Endothelial cell of umbilical vein (primary cell): Measurements from ENCODE around the gene MRM1. TPM values are rescaled to one million over a fixed set of nuclear protein-coding genes. Genes with fewer than 3 reads are reported as not detected.

Experiments used
- BruUV-seq: library from RNA; stranded (reverse); fragments of 400-500 nt; replicated peaks from 2 replicates; lab custom pipeline; 2021; lab: Mats Ljungman, UMichigan
- CTCF ChIA-PET: fragments of 300-600, 350-600 bp; sonication (Branson Sonifier 250); formaldehyde crosslinking; loops from one replicate; lab custom pipeline; 2021; ENCODE audit warnings: antibody characterized with exemption, inconsistent platforms; lab: Charles Lee
- POLR2A ChIA-PET: fragments of 300-600, 350-600 bp; sonication (Branson Sonifier 250); formaldehyde crosslinking; loops from one replicate; lab custom pipeline; 2021; ENCODE audit warnings: antibody characterized with exemption, inconsistent platforms; lab: Charles Lee
- DNase-seq: peaks from one replicate; pipeline ENCODE4 v3.0.0-alpha.2; 2011; ENCODE audit warnings: low read depth, low spot score
- FAIRE-seq: peaks from 2 replicates; lab custom pipeline; 2011; peaks lifted over from hg19 to GRCh38; lab: Jason Lieb, UNC
- H2AFZ ChIP-seq: 2 replicates; pipeline ENCODE4 v1.6.0; 2012; ENCODE audit warnings: low read depth, low read length, control low read depth, inconsistent platforms
- H3K27ac ChIP-seq: 2 replicates; pipeline ENCODE4 v1.5.1; 2011; ENCODE audit warnings: low read depth, mild to moderate bottlenecking, control low read depth, low read length, moderate library complexity; ENCODE audit not compliant: insufficient read depth
- H3K27me3 ChIP-seq, 2 experiments: 2 replicates each; pipeline versions ENCODE4 v1.6.0 to v1.6.1; 2011; ENCODE audit warnings: low read length in 2 of 2, mixed read lengths in 1 of 2; ENCODE audit not compliant: control insufficient read depth in 2 of 2, insufficient read depth in 2 of 2
- H3K36me3 ChIP-seq, 2 experiments: 2 replicates in 1 of 2; 3 replicates in 1 of 2; pipeline ENCODE4 v1.5.1; 2011; ENCODE audit warnings: low read length in 2 of 2, mild to moderate bottlenecking in 1 of 2, moderate library complexity in 1 of 2; ENCODE audit not compliant: control insufficient read depth in 2 of 2, insufficient read depth in 2 of 2; ENCODE audit errors: extremely low read depth in 1 of 2
- H3K4me1 ChIP-seq: 3 replicates; pipeline ENCODE4 v1.5.1; 2011; ENCODE audit warnings: mild to moderate bottlenecking, low read length; ENCODE audit not compliant: control insufficient read depth, insufficient read depth; ENCODE audit errors: extremely low read depth
- H3K4me2 ChIP-seq: 2 replicates; pipeline ENCODE4 v1.6.1; 2011; ENCODE audit warnings: low read length, control low read depth, mixed read lengths; ENCODE audit not compliant: insufficient read depth
- H3K4me3 ChIP-seq, 3 experiments: fragments of 200-600 bp in 1 of 3; sonication (generic), shearing (Covaris generic) in 1 of 3; replicated peaks in 1 of 3; 2 replicates each; pipeline ENCODE4 v1.5.1; 2011 to 2016; ENCODE audit warnings: control low read depth in 3 of 3, low read length in 3 of 3, mild to moderate bottlenecking in 2 of 3, inconsistent platforms in 1 of 3, low read depth in 1 of 3, moderate library complexity in 1 of 3; ENCODE audit not compliant: insufficient read depth in 1 of 3
- H3K79me2 ChIP-seq: 2 replicates; pipeline ENCODE4 v1.6.0; 2012; ENCODE audit warnings: low read length, inconsistent platforms; ENCODE audit not compliant: control insufficient read depth, insufficient read depth
- H3K9ac ChIP-seq: replicated peaks from 2 replicates; pipeline ENCODE3; 2011; ENCODE audit warnings: low read length, control low read depth; ENCODE audit not compliant: insufficient read depth; ENCODE audit errors: extremely low read depth
- H3K9me1 ChIP-seq: replicated peaks from 3 replicates; pipeline ENCODE4 v1.6.0; 2011; ENCODE audit warnings: mild to moderate bottlenecking, low read length; ENCODE audit not compliant: control insufficient read depth, insufficient read depth; ENCODE audit errors: extremely low read depth
- H3K9me3 ChIP-seq: replicated peaks from 2 replicates; pipeline ENCODE4 v1.5.1; 2012; ENCODE audit warnings: low read length, inconsistent platforms; ENCODE audit not compliant: control insufficient read depth, insufficient read depth
- H4K20me1 ChIP-seq: replicated peaks from 2 replicates; pipeline ENCODE3; 2011; ENCODE audit warnings: mild to moderate bottlenecking, low read length; ENCODE audit not compliant: control insufficient read depth, insufficient read depth; ENCODE audit errors: extremely low read depth
- EZH2 ChIP-seq: IDR thresholded peaks from 2 replicates; pipeline ENCODE4 v1.6.1; 2012; ENCODE audit warnings: borderline replicate concordance, low read depth, mild to moderate bottlenecking, moderate library complexity, low read length, inconsistent platforms; ENCODE audit not compliant: severe bottlenecking
- FOS ChIP-seq: IDR thresholded peaks from 2 replicates; pipeline ENCODE4 v1.6.1; 2011; ENCODE audit warnings: mild to moderate bottlenecking, low read length, moderate library complexity, borderline replicate concordance; ENCODE audit not compliant: insufficient read depth
- GATA2 ChIP-seq: IDR thresholded peaks from 2 replicates; pipeline ENCODE4 v1.7.0; 2011; ENCODE audit warnings: low read depth, mild to moderate bottlenecking, moderate library complexity, mixed read lengths, low read length; ENCODE audit not compliant: insufficient read length, insufficient read depth
- JUN ChIP-seq: IDR thresholded peaks from 2 replicates; pipeline ENCODE4 v1.6.1; 2011; ENCODE audit warnings: borderline replicate concordance, low read depth; ENCODE audit not compliant: insufficient read length, insufficient read depth
- MYC ChIP-seq: IDR thresholded peaks from one replicate; pipeline ENCODE4 v1.6.1; 2011; ENCODE audit warnings: mild to moderate bottlenecking, low read depth, low read length
- POLR2A ChIP-seq: IDR thresholded peaks from 2 replicates; pipeline ENCODE4 v1.6.1; 2012; ENCODE audit warnings: low read depth, mild to moderate bottlenecking, control low read depth, low read length
- POLR2AphosphoS5 ChIP-seq: IDR thresholded peaks from 2 replicates; pipeline ENCODE4 v1.6.1; 2012; ENCODE audit warnings: low read depth, mild to moderate bottlenecking, control low read depth, low read length, moderate library complexity; ENCODE audit not compliant: insufficient read depth
- dilution Hi-C: fragments of 300-500 bp; cut with MboI; formaldehyde crosslinking; loops from one replicate; pipeline ENCODE4 v1.15.0; 2019; ENCODE audit warnings: low sequenced_read_pairs; ENCODE audit not compliant: extremely low pct_ligation_motif_present
- intact Hi-C: fragments of 100-400 bp; cut with micrococcal nuclease; formaldehyde crosslinking; loops from one replicate; pipeline ENCODE4 v1.10.0; 2022
- polyA plus RNA-seq, 4 experiments: library from polyadenylated mRNA; depleted of rRNA in 3 of 4; stranded (reverse) in 3 of 4; unstranded in 1 of 4; fragments of >200 nt; gene quantifications; 2 replicates each; pipeline versions ENCODE4 v1.2.1 to v1.2.3, GENCODE V29; 2011 to 2012; ENCODE audit warnings: missing spikeins in 1 of 4
- total RNA-seq: library from RNA; stranded (reverse); gene quantifications from 2 replicates; pipeline ENCODE4 v1.2.3, GENCODE V29; 2021
- TF ChIP-seq, protein P1 (sequence below), 2 donors: IDR thresholded peaks; 1 replicate in 1 of 2; 2 replicates in 1 of 2; pipeline ENCODE4 v1.5.1; 2011; ENCODE audit warnings: low read length in 2 of 2, mild to moderate bottlenecking in 2 of 2, moderate library complexity in 2 of 2, control low read depth in 1 of 2, inconsistent platforms in 1 of 2, low read depth in 1 of 2; ENCODE audit not compliant: insufficient read depth in 1 of 2; ENCODE audit errors: extremely low read depth in 1 of 2
- TF ChIP-seq, protein P2 (sequence below): IDR thresholded peaks from 2 replicates; pipeline ENCODE4 v1.6.1; 2011; ENCODE audit not compliant: insufficient read depth, insufficient read length

Gene MRM1
- total and polyA plus RNA-seq, 2 donors (not counting 3 experiments of a cell fraction or from before 2014, with no cell fraction given): 3.7 to 5.9 TPM

DNA sequence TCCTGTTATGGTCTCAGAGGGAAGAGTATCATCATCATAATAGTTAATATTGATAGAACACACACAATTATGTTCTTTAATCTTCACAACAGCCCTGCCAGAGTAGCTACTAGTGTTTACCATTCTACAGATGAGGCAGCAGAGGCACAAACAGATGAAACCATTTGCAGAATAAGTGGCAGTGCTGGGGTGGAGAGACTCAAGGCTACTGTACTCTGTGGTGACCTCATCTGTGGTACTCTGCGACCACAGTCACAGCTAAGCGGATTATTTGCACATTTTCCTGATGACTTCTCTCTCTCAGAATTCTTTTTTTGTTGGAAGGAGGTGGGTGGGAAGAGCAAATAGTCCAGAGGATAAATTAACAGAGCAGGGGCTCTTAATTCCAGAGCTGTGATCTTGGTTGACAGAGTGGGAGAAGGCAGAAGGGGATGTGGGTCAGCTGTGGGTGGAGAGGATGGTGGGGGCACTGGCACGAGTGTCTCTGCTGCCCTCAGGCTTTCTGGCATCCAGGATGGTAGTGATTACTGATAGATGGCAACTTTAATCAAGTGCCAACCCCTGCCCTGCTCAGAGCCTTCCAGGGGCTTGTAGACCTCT is 41.8 kb downstream of the MRM1 start:
- ChIA-PET POLR2A (no interaction called here), CTCF (interaction anchor here (1.1 to 4.0 kb wide), 3 partner anchors 12 to 405 kb away, joined by 3 to 18 read pairs (median 3); no protein-coding TSS in a partner anchor)
- no peaks in the 10 kb centered on the region for H3K36me3 ChIP-seq
- no peak overlapping the region for H3K27ac ChIP-seq
- H3K9me1 ChIP-seq: no peaks in the 10 kb centered on the region
- DNase-seq (no peak), FAIRE-seq (no peak)
- dilution Hi-C loops: no loop called here
- no peaks in the 10 kb centered on the region for H3K9me3 ChIP-seq
- TF ChIP-seq POLR2AphosphoS5: no peak
- TF ChIP-seq, protein P1, sequence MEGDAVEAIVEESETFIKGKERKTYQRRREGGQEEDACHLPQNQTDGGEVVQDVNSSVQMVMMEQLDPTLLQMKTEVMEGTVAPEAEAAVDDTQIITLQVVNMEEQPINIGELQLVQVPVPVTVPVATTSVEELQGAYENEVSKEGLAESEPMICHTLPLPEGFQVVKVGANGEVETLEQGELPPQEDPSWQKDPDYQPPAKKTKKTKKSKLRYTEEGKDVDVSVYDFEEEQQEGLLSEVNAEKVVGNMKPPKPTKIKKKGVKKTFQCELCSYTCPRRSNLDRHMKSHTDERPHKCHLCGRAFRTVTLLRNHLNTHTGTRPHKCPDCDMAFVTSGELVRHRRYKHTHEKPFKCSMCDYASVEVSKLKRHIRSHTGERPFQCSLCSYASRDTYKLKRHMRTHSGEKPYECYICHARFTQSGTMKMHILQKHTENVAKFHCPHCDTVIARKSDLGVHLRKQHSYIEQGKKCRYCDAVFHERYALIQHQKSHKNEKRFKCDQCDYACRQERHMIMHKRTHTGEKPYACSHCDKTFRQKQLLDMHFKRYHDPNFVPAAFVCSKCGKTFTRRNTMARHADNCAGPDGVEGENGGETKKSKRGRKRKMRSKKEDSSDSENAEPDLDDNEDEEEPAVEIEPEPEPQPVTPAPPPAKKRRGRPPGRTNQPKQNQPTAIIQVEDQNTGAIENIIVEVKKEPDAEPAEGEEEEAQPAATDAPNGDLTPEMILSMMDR (IDR thresholded peaks at IDR 0.05; ENCODE audit: extremely low read depth in 1 of 2, insufficient read depth in 1 of 2, low read depth in 1 of 2, low read length in 2 of 2): no peak
- no peak overlapping the region for H3K9ac ChIP-seq
- BruUV-seq: no TSS peak
- H4K20me1 ChIP-seq: no peaks in the 10 kb centered on the region
- H3K4me2 ChIP-seq: no peak overlapping the region
- intact Hi-C loops: no loop called here
- no peak overlapping the region for H2AFZ ChIP-seq
- H3K4me3 ChIP-seq: no peak overlapping the region
- peaks cover 49 to 57% of the 10 kb centered on the region in 2 experiments for H3K27me3 ChIP-seq
- no peaks in the 10 kb centered on the region for H3K79me2 ChIP-seq
- H3K4me1 ChIP-seq: no peaks in the 10 kb centered on the region

DNA sequence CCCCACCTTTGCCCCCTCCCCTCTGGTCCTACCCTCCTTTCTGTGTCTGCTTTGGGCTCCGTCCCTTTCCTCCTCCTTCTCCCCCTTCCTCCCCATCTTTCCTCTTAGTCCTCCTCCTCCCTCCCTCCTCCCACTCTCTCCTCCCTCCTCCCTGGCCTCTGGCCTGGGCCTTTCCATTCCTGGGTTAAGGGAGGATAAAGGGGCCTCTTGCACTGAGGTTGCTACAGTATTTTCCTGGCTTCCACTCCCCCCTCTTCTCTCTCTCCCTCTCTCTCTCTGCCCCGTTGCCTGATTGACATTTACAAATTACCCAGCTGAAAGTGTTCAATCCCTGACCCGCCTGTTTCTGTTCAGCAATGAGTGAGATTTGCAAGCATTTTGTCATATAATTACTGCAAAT is 44.0 kb downstream of the MRM1 start:
- H3K4me2 ChIP-seq: no peak overlapping the region
- H3K79me2 ChIP-seq: no peaks in the 10 kb centered on the region
- no peaks in the 10 kb centered on the region for H3K36me3 ChIP-seq
- no peak overlapping the region for H3K27ac ChIP-seq
- H4K20me1 ChIP-seq: no peaks in the 10 kb centered on the region
- no peak overlapping the region for H3K4me3 ChIP-seq
- no peaks in the 10 kb centered on the region for H3K9me3 ChIP-seq
- no peak overlapping the region for H3K9ac ChIP-seq
- TF ChIP-seq MYC (no peak), POLR2AphosphoS5 (no peak), FOS (no peak), JUN (no peak), EZH2 (no peak), GATA2 (no peak), POLR2A (no peak)
- TF ChIP-seq, protein P1 (IDR thresholded peaks at IDR 0.05; ENCODE audit: extremely low read depth in 1 of 2, insufficient read depth in 1 of 2, low read depth in 1 of 2, low read length in 2 of 2): no peak
- TF ChIP-seq, protein P2, sequence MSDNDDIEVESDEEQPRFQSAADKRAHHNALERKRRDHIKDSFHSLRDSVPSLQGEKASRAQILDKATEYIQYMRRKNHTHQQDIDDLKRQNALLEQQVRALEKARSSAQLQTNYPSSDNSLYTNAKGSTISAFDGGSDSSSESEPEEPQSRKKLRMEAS: no peak
- no peaks in the 10 kb centered on the region for H3K4me1 ChIP-seq
- BruUV-seq: no TSS peak
- peaks cover 42 to 50% of the 10 kb centered on the region in 2 experiments for H3K27me3 ChIP-seq
- ChIA-PET POLR2A (no interaction called here), CTCF (no interaction called here)
- intact Hi-C loops (no loop called here), dilution Hi-C loops (no loop called here)
- DNase-seq (no peak), FAIRE-seq (no peak)
- H2AFZ ChIP-seq: no peak overlapping the region
- H3K9me1 ChIP-seq: no peaks in the 10 kb centered on the region
